Measurements from ENCODE around the gene PDIA4. TPM values are rescaled to one million over a fixed set of nuclear protein-coding genes. Genes with fewer than 3 reads are reported as not detected.
A peak's percentile ranks its signal among the peaks of the same experiment; 100 is the strongest.

PDIA4 gene
- total RNA-seq, 1 donor from 2014 or later, result 142 TPM

DNA sequence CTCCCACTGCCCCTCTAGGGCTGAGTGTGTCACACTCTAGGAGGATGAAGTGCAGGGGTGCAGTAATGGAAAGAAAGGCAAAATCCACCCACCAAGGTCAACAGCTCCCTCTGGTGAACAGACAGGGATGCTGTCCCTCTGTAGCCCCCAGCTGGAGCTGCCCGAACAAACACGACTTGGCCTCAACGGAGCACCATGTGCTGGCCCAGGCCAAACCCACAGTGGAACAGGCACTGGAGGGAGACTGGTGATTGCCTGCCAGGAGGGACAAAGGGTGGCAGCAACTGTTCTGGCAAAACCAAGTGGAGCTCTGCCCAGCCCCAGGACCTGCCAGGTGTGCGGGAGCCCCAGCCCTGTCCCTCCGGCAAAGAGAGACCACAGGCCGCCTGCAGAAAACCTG lies 20.7 kb downstream of the PDIA4 start:
- H2AFZ ChIP-seq (replicated peaks), result no peak overlapping the region
- H3K27ac Mint-ChIP-seq, result no peak overlapping the region
- no peak for DNase-seq (ENCODE audit: low spot score)
- peaks cover 9% of the 10 kb centered on the region for H4K20me1 ChIP-seq (ENCODE audit: low read depth)
- no peak overlapping the region for H3K4me3 ChIP-seq
- no peaks in the 10 kb centered on the region for H3K4me1 Mint-ChIP-seq
- H3K4me2 ChIP-seq, result no peak overlapping the region
- no peak overlapping the region for H3K27ac ChIP-seq
- no peaks in the 10 kb centered on the region for H3K9me3 ChIP-seq (ENCODE audit: low read depth)
- H3K79me2 ChIP-seq (ENCODE audit: low read depth), result no peaks in the 10 kb centered on the region
- H3K27me3 ChIP-seq, result no peaks in the 10 kb centered on the region
- H3K9me3 Mint-ChIP-seq, result no peaks in the 10 kb centered on the region
- H3K4me1 ChIP-seq, result no peaks in the 10 kb centered on the region
- H3K36me3 ChIP-seq, result no peaks in the 10 kb centered on the region
- no peak overlapping the region for H3K9ac ChIP-seq
- H3K4me3 Mint-ChIP-seq, result no peak overlapping the region
- no peaks in the 10 kb centered on the region for H3F3A ChIP-seq (ENCODE audit: low read depth)
- H3K27me3 Mint-ChIP-seq (ENCODE audit: insufficient read depth, low read depth), result peaks cover 6% of the 10 kb centered on the region
- peaks cover 29% of the 10 kb centered on the region for H3K36me3 Mint-ChIP-seq
- no peak for TF ChIP-seq EZH2 (IDR thresholded peaks at IDR 0.05)
- TF ChIP-seq EZH2phosphoT487 (IDR thresholded peaks at IDR 0.05), result no peak
- TF ChIP-seq, protein P1, sequence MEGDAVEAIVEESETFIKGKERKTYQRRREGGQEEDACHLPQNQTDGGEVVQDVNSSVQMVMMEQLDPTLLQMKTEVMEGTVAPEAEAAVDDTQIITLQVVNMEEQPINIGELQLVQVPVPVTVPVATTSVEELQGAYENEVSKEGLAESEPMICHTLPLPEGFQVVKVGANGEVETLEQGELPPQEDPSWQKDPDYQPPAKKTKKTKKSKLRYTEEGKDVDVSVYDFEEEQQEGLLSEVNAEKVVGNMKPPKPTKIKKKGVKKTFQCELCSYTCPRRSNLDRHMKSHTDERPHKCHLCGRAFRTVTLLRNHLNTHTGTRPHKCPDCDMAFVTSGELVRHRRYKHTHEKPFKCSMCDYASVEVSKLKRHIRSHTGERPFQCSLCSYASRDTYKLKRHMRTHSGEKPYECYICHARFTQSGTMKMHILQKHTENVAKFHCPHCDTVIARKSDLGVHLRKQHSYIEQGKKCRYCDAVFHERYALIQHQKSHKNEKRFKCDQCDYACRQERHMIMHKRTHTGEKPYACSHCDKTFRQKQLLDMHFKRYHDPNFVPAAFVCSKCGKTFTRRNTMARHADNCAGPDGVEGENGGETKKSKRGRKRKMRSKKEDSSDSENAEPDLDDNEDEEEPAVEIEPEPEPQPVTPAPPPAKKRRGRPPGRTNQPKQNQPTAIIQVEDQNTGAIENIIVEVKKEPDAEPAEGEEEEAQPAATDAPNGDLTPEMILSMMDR (IDR thresholded peaks at IDR 0.05), result peak; percentile 16

GRCh38 chr7:149007146-149007545 lies 21.2 kb downstream of the PDIA4 start:
- Histone ChIP-seq H3K4me2 (no peak overlapping the region), H3K27me3 (no peaks in the 10 kb centered on the region), H3K4me1 (no peaks in the 10 kb centered on the region), H3K27ac (no peak overlapping the region), H3K36me3 (no peaks in the 10 kb centered on the region), H3K4me3 (no peak overlapping the region), H4K20me1 (ENCODE audit: low read depth) (peaks cover 9% of the 10 kb centered on the region), H3K79me2 (ENCODE audit: low read depth) (no peaks in the 10 kb centered on the region), H3F3A (ENCODE audit: low read depth) (no peaks in the 10 kb centered on the region), H2AFZ (replicated peaks) (no peak overlapping the region), H3K9me3 (ENCODE audit: low read depth) (no peaks in the 10 kb centered on the region), H3K9ac (no peak overlapping the region)
- DNase-seq (ENCODE audit: low spot score), result no peak
- Mint-ChIP-seq H3K4me3 (no peak overlapping the region), H3K4me1 (no peaks in the 10 kb centered on the region), H3K9me3 (no peaks in the 10 kb centered on the region), H3K27ac (no peak overlapping the region), H3K27me3 (ENCODE audit: insufficient read depth, low read depth) (peaks cover 6% of the 10 kb centered on the region), H3K36me3 (peaks cover 26% of the 10 kb centered on the region)
- no peak for TF ChIP-seq EZH2phosphoT487 (IDR thresholded peaks at IDR 0.05)

- peaks cover 26% of the 10 kb centered on the region for H3K36me3 Mint-ChIP-seq
- no peaks in the 10 kb centered on the region for H3K27me3 ChIP-seq
- no peaks in the 10 kb centered on the region for H3K9me3 Mint-ChIP-seq
- DNase-seq (ENCODE audit: low spot score), result no peak
- no peaks in the 10 kb centered on the region for H3K79me2 ChIP-seq (ENCODE audit: low read depth)
- TF ChIP-seq EZH2 (IDR thresholded peaks at IDR 0.05), result no peak
- TF ChIP-seq EZH2phosphoT487 (IDR thresholded peaks at IDR 0.05), result no peak
- TF ChIP-seq, protein P1 (IDR thresholded peaks at IDR 0.05), result no peak
- no peak overlapping the region for H3K9ac ChIP-seq
- H3K36me3 ChIP-seq, result no peaks in the 10 kb centered on the region
- H3K4me2 ChIP-seq, result no peak overlapping the region
- no peaks in the 10 kb centered on the region for H3K4me1 Mint-ChIP-seq
- no peaks in the 10 kb centered on the region for H3F3A ChIP-seq (ENCODE audit: low read depth)
- peaks cover 6% of the 10 kb centered on the region for H3K27me3 Mint-ChIP-seq (ENCODE audit: insufficient read depth, low read depth)
- H3K9me3 ChIP-seq (ENCODE audit: low read depth), result no peaks in the 10 kb centered on the region
- no peak overlapping the region for H3K4me3 Mint-ChIP-seq
- no peak overlapping the region for H3K27ac ChIP-seq
- H2AFZ ChIP-seq (replicated peaks), result no peak overlapping the region
- H3K4me3 ChIP-seq, result no peak overlapping the region
- H3K4me1 ChIP-seq, result no peaks in the 10 kb centered on the region
- H3K27ac Mint-ChIP-seq, result peak overlapping the region; percentile 42
- H4K20me1 ChIP-seq (ENCODE audit: low read depth), result peaks cover 9% of the 10 kb centered on the region
Observed at GRCh38 chr7:149006345-149006725, 22.0 kb downstream of the PDIA4 start.

GRCh38 chr7:149005427-149006344 lies 22.6 kb downstream of the PDIA4 start:
- no peaks in the 10 kb centered on the region for H3K79me2 ChIP-seq (ENCODE audit: low read depth)
- H3K36me3 ChIP-seq, result no peaks in the 10 kb centered on the region
- H3K4me1 Mint-ChIP-seq, result no peaks in the 10 kb centered on the region
- no peaks in the 10 kb centered on the region for H3K4me1 ChIP-seq
- no peak overlapping the region for H2AFZ ChIP-seq (replicated peaks)
- no peaks in the 10 kb centered on the region for H3F3A ChIP-seq (ENCODE audit: low read depth)
- DNase-seq (ENCODE audit: low spot score), result peak; percentile 89
- peaks cover 6% of the 10 kb centered on the region for H3K27me3 Mint-ChIP-seq (ENCODE audit: insufficient read depth, low read depth)
- no peak overlapping the region for H3K4me3 Mint-ChIP-seq
- no peak overlapping the region for H3K27ac ChIP-seq
- H3K27me3 ChIP-seq, result no peaks in the 10 kb centered on the region
- H3K9me3 Mint-ChIP-seq, result no peaks in the 10 kb centered on the region
- TF ChIP-seq EZH2phosphoT487 (IDR thresholded peaks at IDR 0.05) (no peak), EZH2 (IDR thresholded peaks at IDR 0.05) (no peak)
- TF ChIP-seq, protein P1 (IDR thresholded peaks at IDR 0.05), result peak; percentile 91
- no peak overlapping the region for H3K9ac ChIP-seq
- H3K4me2 ChIP-seq, result no peak overlapping the region
- peaks cover 9% of the 10 kb centered on the region for H4K20me1 ChIP-seq (ENCODE audit: low read depth)
- peaks cover 26% of the 10 kb centered on the region for H3K36me3 Mint-ChIP-seq
- no peak overlapping the region for H3K27ac Mint-ChIP-seq
- no peaks in the 10 kb centered on the region for H3K9me3 ChIP-seq (ENCODE audit: low read depth)
- H3K4me3 ChIP-seq, result no peak overlapping the region

Measured in neural progenitor cell (in vitro differentiated cells).